Left colon (tissue), 2 donors: ENCODE data around the gene ANKRD63. TPM values are rescaled to one million over a fixed set of nuclear protein-coding genes. Genes with fewer than 3 reads are reported as not detected.

Experiments used
- ATAC-seq: fragments of 200-7000 bp; cut with Tn5 transposase; one replicate; pipeline ENCODE4 v1.9.1; 2020; ENCODE audit warnings: mild to moderate bottlenecking, moderate library complexity
- DNase-seq, 2 donors: peaks; one replicate each; pipeline ENCODE4 v3.0.0-alpha.2; 2020
- intact Hi-C, 2 donors: fragments of 100-400 bp; cut with DNase I in 1 of 2; cut with micrococcal nuclease in 1 of 2; formaldehyde crosslinking; loops; one replicate each; pipeline versions ENCODE4 v1.11.2 to v1.14.0; 2022; cut with DNase I, micrococcal nuclease
- long read RNA-seq: library from polyadenylated mRNA; unstranded; transcript quantifications from one replicate; pipeline ENCODE4 v2.0.0, GENCODE V29; 2021
- total RNA-seq, 2 donors: library from RNA; stranded (reverse); fragmentation: NEBNext Ultra II Directional; extraction: Animal tissue kit (Norgen Biotek cat#: 25700); gene quantifications; one replicate each; pipeline ENCODE4 v1.2.1, GENCODE V29; 2021
- donor health status: DM: no; HTN: no; CAD: no.
- donor health status: DM: yes; HTN: yes; CAD: no.

ANKRD63 gene
- total RNA-seq, result not detected
- long read RNA-seq, result 0 reads

GRCh38 chr15:40282869-40283614, at the start of gene ANKRD63:
Gene ANKRD63 (minus strand): TSS chr15:40283064. CDS start chr15:40282586, 478 bp downstream.
- ATAC-seq (peak; percentile 44), DNase-seq (peak in 1 of 2 donors; percentile 47)
- intact Hi-C loops, result loop anchor here in 1 of 2 donors (10.0 kb wide), 1 partner anchor 142 kb away; no protein-coding TSS in a partner anchor

GRCh38 chr15:40332113-40332781, 49.4 kb upstream of the ANKRD63 start:
- ATAC-seq (no peak), DNase-seq (peak; percentile 15 to 31)
- intact Hi-C loops, result no loop called here

DNA sequence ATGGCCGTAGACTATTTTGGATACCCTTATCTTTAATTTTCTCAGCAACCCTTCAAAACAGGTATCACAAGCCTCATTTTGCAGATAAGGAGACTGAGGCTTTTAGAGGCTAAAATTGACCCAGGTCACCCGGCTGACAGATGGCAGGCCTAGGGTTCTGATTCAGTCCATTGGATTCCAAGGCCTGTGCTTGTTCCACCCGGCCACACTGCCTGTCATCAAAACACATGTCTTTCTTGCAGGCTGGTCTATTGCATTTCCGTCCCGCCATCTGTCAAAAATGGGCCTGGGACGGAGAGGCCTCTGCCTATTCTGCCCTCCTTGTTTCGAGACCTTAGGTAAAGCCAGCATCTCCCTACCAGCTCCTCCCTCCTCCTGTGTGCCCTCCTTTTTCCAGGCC, 48.8 kb upstream of the ANKRD63 start:
- intact Hi-C loops, result no loop called here
- DNase-seq (peak in 1 of 2 donors; percentile 1), ATAC-seq (no peak)

DNA sequence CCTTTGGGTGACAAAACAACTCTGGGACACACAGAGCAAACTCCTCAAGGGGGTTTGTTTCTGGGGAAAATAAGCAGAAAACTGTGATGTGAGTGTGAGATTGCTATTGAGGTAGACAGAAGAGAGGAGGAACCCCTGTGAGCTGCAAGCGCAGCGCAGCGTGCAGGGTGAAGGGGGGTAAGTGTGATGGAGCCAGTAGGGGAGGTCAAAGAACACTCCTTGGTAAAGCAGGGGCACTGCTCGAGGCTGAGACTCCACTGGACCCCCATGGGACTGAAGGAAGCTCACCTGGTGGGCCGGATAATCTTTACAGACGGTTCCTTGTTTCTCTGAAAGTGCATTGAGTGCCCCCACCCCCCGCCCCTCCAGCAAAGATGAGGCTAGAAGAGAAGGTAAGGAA, 48.2 kb upstream of the ANKRD63 start:
- intact Hi-C loops, result no loop called here
- DNase-seq (peak in 1 of 2 donors; percentile 4), ATAC-seq (no peak)

DNA sequence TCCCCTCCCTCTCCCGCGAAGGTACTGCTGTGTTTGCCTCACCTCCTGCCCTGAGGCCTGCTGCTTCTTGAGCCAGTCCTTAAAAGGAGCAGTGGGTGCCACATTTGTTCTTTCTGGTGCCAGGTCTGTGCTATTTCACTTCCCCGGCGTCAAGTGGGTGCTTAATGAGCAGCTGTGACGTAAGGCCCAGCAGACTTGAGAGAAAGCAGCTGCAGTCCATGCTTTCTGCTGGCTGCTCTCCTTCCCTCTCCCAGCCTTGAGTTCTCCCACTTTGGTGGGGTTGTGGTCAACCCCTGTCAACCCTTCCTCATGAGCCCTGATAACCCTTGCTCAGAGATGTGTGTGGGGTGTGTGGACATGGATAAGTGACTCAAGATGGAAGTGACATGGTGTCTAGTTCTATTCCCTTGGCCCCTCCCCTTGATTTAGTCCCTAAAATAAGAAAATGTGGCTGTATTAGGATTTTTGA, 47.5 kb upstream of the ANKRD63 start:
- intact Hi-C loops, result no loop called here
- peak; percentile 3 for ATAC-seq
- peak; percentile 34 to 81 for DNase-seq

GRCh38 chr15:40329804-40330203, 46.9 kb upstream of the ANKRD63 start:
- DNase-seq, result no peak
- intact Hi-C loops, result no loop called here
- no peak for ATAC-seq

GRCh38 chr15:40328751-40329150, 45.9 kb upstream of the ANKRD63 start:
- intact Hi-C loops, result no loop called here
- no peak for ATAC-seq
- no peak for DNase-seq

GRCh38 chr15:40328176-40328575, 45.3 kb upstream of the ANKRD63 start:
- ATAC-seq (no peak), DNase-seq (no peak)
- intact Hi-C loops, result no loop called here

GRCh38 chr15:40327457-40327856, 44.6 kb upstream of the ANKRD63 start:
- ATAC-seq, result no peak
- intact Hi-C loops, result no loop called here
- peak in 1 of 2 donors; percentile 16 for DNase-seq

DNA sequence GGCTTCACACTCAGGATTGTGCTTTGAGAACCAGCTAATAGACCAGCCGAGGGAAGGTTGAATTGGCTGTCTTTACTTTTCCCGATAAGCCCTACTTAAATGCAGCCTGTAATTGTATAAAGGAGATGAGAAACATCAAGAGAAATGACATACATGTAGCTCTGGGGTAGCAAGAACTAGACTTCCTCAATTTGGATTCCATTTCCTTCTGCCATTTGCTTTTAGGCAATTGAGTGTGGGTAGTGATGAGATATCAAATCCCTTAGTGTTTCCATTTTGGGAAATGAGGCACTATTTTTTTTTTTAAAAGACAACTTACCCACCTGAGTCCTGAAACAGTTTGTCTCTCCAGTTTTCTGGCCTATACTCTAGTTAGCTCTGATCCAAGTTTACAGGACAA, 42.8 kb upstream of the ANKRD63 start:
- ATAC-seq, result no peak

DNA sequence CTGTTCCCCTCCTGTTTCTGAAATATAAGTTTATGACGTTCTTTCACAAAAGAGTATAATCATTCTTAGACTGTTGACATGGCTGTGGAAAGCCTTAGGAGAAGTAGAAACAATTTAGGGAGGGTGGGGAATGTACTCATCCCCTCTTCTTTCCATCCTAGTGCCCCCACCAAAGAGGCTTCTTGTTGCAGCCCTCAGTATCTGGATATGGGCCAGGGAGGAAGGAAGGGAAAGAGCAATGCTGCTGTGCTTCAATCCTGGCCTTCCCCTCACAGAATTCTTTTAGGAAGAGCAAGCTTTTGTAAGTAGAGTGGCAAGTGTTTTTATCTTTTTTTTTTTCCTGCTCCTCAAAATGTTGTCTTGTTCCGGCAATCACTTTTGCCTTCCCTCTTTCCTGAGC, 42.3 kb upstream of the ANKRD63 start:
- intact Hi-C loops, result no loop called here
- DNase-seq (peak in 1 of 2 donors; percentile 4), ATAC-seq (no peak)

More for the DNA sequence above, 42.8 kb upstream of the ANKRD63 start:
- intact Hi-C loops, result no loop called here
- DNase-seq, result no peak

DNA sequence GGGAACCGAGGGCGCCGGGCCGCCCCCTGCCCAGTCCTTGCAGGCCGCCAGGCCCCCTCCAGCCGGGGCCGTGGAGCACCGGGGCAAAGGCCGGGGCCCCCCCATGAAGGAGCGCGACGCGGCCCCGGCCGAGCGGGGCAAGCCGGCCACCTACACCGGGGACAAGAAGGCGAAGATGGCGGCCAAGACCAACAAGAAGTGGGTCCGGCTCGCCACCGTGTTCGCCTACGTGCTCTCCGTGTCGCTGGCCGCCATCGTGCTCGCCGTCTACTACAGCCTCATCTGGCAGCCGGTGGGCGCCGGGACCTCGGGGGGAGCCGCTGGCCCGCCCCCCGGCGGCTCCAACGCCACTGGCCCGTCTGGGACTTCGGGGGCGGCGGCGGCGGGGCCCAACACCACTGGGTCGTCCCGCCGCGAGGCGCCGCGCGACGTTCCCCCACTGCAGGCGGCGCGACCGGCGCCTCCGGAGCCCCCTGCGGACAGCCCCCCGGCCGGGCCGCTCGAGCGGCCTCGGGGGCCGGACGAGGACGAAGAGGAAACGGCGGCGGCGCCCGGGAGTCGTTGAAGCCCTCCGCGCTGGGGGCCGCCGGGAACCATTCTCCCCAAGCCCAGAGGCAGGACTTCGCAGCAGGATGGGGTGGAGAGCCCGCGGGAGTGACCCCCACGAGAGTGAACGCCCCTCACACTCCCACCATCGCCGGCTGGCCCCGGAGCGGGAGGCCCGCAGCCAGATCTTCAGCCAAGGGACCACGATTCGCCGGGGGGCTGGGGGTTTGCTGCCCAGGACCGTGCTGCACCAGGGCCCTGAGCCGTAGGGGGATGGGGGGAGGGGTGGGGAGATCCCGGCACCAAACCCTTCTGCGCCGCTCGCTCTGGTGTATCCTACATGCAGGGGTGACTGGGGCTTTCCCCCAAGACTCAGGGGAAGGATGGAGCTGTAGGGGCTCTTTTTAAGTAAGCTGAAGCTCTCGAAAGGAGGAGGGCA, 41.4 kb upstream of the ANKRD63 start:
- intact Hi-C loops, result no loop called here
- peak in 1 of 2 donors; percentile 62 for DNase-seq
- no peak for ATAC-seq

DNA sequence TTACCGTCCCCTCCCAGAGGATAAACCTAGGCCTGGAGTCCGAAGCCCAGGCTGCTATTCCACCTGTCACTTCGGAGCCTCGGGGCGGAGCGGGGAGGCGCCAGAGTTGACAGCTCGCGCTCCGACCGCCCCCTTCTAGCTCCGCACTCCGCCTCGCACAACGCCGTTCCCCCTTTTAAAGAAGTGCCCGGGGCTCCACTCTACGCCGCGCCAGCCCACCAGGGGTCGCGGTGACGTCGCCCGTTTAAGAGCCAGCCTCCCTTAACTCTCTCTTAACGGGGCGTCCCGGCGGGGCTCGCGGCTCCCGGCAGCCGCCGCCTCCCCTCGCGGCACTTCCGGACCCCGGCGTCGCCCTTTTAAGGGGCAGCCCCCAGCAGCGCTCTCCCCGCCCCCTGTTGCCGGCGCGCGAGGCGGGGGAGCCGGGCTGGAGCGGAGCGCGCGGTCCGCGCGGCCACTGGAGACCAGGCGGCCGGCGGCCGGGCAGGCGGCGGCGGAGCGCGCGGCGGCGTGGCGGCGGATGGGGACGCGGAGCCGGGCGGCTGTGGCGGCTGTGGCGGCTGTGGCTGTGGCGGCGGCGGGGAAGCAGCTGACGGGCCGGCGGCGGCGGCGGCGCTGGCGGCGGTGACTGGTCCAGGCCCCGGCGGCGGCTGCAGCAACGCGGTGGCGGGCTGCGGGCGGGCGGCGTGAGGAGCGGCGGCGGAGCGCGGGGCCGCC, 40.5 kb upstream of the ANKRD63 start, which contains the start of gene INAFM2:
INAFM2 (plus strand) TSS at position 454 of the 714 bp plus-strand sequence. CDS start 364 bp downstream, outside the sequence.
- ATAC-seq (peak; percentile 90), DNase-seq (peak; percentile 91 to 93)
- intact Hi-C loops, result no loop called here

DNA sequence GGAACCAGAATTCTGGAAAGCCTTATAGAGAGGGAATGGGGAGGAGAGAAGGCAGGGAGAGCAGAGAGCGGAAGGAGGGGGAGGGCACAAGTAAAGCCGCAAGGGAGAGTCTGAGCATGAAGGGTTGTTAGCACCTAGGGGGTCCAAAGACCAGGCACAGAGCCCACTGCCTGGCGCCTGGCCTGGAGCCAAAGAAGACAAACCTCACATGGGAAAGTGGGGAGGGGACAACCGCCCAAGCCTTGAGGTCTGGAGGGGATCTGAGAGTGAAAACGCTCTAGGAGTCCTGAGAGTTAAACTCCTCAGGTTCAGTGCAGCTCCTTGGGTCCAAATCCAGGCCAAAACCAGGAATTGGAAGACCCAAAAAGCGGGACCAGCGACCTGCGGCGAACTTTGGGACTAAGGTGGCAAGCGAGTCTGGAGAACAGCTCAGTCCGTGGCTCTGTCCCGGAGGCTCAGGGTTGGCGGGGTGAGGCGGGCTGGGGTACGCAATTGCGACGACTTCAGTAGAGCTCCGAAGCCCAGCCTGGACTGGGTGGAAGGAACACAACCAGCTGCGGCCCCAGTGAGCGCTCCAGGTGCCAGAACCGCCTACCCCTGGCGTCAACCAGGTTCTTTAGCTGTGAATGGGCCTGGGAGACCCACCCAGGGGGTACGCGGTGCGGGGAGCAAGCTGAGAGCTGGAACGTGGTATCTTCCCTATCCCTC, 39.8 kb upstream of the ANKRD63 start:
- DNase-seq (peak in 1 of 2 donors; percentile 31), ATAC-seq (no peak)
- intact Hi-C loops, result no loop called here

- peak in 1 of 2 donors; percentile 64 for DNase-seq
- intact Hi-C loops, result no loop called here
These were observed 38.1 kb upstream of the ANKRD63 start for GRCh38 chr15:40320931-40321371.

DNA sequence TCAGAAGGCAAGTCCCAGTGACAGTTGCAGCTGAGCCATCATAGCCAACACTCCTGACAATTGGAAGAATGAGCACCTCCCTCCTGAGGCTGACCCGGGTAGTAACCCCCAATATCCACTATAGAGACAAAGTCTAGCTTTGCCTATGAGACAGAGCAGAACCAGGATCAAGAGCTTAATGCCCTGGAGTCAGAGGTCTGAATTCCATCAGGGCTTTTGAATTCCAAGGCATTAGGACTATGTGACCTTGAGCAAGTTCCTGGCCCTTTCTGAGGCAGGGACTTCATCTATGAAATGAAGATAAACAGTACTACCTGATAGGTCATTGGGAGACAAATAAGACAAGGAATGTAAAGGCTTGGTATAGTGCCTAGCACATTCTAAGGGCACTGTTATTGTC, 37.5 kb upstream of the ANKRD63 start:
- intact Hi-C loops, result no loop called here
- DNase-seq (no peak), ATAC-seq (no peak)

More at GRCh38 chr15:40320931-40321371, 38.1 kb upstream of the ANKRD63 start:
- ATAC-seq, result peak; percentile 22

DNA sequence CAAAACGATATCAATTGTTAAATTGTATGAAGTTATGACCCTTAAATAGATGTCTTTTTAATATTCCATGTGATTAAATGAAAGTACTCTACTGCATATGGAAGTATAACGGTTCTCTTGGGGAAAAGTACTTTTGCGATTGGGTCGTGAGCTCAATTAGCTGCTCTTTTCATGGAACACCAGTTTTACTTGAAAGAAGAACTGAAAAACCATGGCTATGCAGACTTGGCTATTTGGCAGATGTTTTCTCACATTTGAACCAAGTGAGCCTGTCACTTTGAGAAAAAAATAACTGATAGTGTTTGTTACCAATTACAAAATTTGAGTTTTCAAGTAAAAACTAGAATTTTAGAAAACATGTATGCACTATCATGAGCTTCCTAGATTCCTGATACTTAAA, 34.7 kb upstream of the ANKRD63 start:
- no peak for ATAC-seq
- intact Hi-C loops, result loop anchor here in 1 of 2 donors (10.0 kb wide), 1 partner anchor 107 kb away; no protein-coding TSS in a partner anchor
- no peak for DNase-seq
